Stimulated activated CD8-positive, alpha-beta memory T cell treated with anti-CD3 and anti-CD28 coated beads, Interleukin-2, amount 100 ng/mL, for 1 hour (primary cell): ENCODE data around the gene MSX2.

ENCODE experiments used
- DNase-seq, 2 donors: peaks; one replicate each; pipeline ENCODE4 v3.0.0-alpha.2; 2020; ENCODE audit warnings: low read depth in 2 of 2

The MSX2 gene

GRCh38 chr5:174718880-174719610 is 5.3 kb upstream of the MSX2 start:
- DNase-seq: no peak

GRCh38 chr5:174719793-174720611 is 4.4 kb upstream of the MSX2 start:
- no peak for DNase-seq

- DNase-seq: no peak
Measured at GRCh38 chr5:174720612-174721529, 3.5 kb upstream of the MSX2 start.

GRCh38 chr5:174721530-174722432 is 2.6 kb upstream of the MSX2 start:
- no peak for DNase-seq

GRCh38 chr5:174722500-174722899 is 1.9 kb upstream of the MSX2 start:
- no peak for DNase-seq

- no peak for DNase-seq
Measured at GRCh38 chr5:174723315-174723978, 935 bp upstream of the MSX2 start.

GRCh38 chr5:174723979-174724483 is 351 bp upstream of the MSX2 start:
- DNase-seq: no peak

GRCh38 chr5:174725261-174725990 is 1.0 kb downstream of the MSX2 start:
- DNase-seq: no peak

- no peak for DNase-seq
Measured at GRCh38 chr5:174725991-174726601, 1.7 kb downstream of the MSX2 start.

- no peak for DNase-seq
Measured at GRCh38 chr5:174726916-174727793, 2.8 kb downstream of the MSX2 start.

- no peak for DNase-seq
Measured at GRCh38 chr5:174727794-174728680, 3.7 kb downstream of the MSX2 start.

GRCh38 chr5:174729075-174729680 is 4.8 kb downstream of the MSX2 start:
- DNase-seq: no peak

- DNase-seq: no peak
Measured at GRCh38 chr5:174731214-174732035, 7.0 kb downstream of the MSX2 start.

GRCh38 chr5:174732036-174733020 is 7.9 kb downstream of the MSX2 start:
- no peak for DNase-seq
